MCF 10A (cell line): Measurements from ENCODE around the gene PPP1R1C. TPM values are rescaled to one million over a fixed set of nuclear protein-coding genes. Genes with fewer than 3 reads are reported as not detected.

Experiments
- BruUV-seq: library from RNA; stranded (reverse); fragments of 400-500 nt; replicated peaks from 2 replicates; lab custom pipeline; 2021; lab: Mats Ljungman, UMichigan
- CTCF ChIA-PET: fragments of 300-600 bp; sonication (Branson Sonifier 250); formaldehyde crosslinking; extraction: SDS; loops from one replicate; lab custom pipeline; 2021; ENCODE audit warnings: antibody characterized with exemption, inconsistent platforms; lab: Yijun Ruan, JAX
- POLR2A ChIA-PET: fragments of 300-600, 350-650 bp; sonication (Branson Sonifier 250); formaldehyde crosslinking; extraction: SDS; loops from one replicate; lab custom pipeline; 2020; ENCODE audit warnings: antibody characterized with exemption, inconsistent platforms; lab: Yijun Ruan, JAX
- DNase-seq: peaks from one replicate; pipeline ENCODE4 v3.0.0-alpha.2; 2018; ENCODE audit not compliant: unreplicated experiment
- H3K27ac Mint-ChIP-seq: one replicate; pipeline ENCODE4 v1.8.0; 2022; ENCODE audit warnings: mild to moderate bottlenecking, low read depth, mixed read lengths; ENCODE audit not compliant: unreplicated experiment
- H3K27me3 Mint-ChIP-seq: one replicate; pipeline ENCODE4 v1.8.0; 2022; ENCODE audit warnings: mixed read lengths; ENCODE audit not compliant: insufficient read depth, unreplicated experiment
- H3K36me3 Mint-ChIP-seq: one replicate; pipeline ENCODE4 v1.8.0; 2022; ENCODE audit warnings: mild to moderate bottlenecking, moderate library complexity, mixed read lengths; ENCODE audit not compliant: insufficient read depth, unreplicated experiment
- H3K4me1 Mint-ChIP-seq: one replicate; pipeline ENCODE4 v1.8.0; 2022; ENCODE audit warnings: mixed read lengths; ENCODE audit not compliant: insufficient read depth, unreplicated experiment
- H3K4me3 Mint-ChIP-seq: one replicate; pipeline ENCODE4 v1.8.0; 2022; ENCODE audit warnings: mild to moderate bottlenecking, moderate library complexity, mixed read lengths; ENCODE audit not compliant: unreplicated experiment
- H3K9me3 Mint-ChIP-seq: one replicate; pipeline ENCODE4 v1.8.0; 2022; ENCODE audit warnings: mixed read lengths; ENCODE audit not compliant: unreplicated experiment
- intact Hi-C: fragments of 100-400 bp; cut with micrococcal nuclease; formaldehyde crosslinking; loops from 2 replicates; pipeline ENCODE4 v1.14.1; 2022
- total RNA-seq: library from RNA; stranded (reverse); gene quantifications from 2 replicates; pipeline ENCODE4 v1.2.3, GENCODE V29; 2022
- TF ChIP-seq, protein P1 (sequence below): fragments of 200-600 bp; IDR thresholded peaks from one replicate; pipeline ENCODE4 v1.8.0; 2022; ENCODE audit warnings: antibody characterized with exemption, mild to moderate bottlenecking; ENCODE audit not compliant: unreplicated experiment

The PPP1R1C gene
- total RNA-seq, 1 experiment from 2014 or later = not detected

DNA sequence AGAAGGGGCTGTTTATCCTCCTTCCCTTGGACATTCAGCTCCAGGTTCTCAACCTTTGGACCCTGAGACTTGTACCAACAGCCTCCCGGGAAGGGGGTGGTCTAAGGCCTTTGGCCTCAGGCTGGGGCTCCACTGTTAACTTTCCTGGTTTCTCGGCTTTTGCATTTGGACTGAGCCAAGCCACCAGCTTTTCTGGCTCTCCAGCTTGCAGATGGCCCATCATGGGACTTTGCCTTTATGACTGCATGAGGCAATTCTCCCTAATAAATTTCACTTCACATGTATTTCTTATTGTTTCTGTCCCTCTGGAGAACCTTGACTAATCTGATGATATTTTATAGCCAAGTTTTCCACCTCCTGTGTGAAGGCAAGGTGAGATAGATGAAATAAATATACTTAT, 180.8 kb downstream of the PPP1R1C start:
- Mint-ChIP-seq H3K9me3 (no peaks in the 10 kb centered on the region), H3K27ac (no peak overlapping the region), H3K36me3 (no peaks in the 10 kb centered on the region), H3K4me1 (peaks cover 6% of the 10 kb centered on the region), H3K4me3 (no peak overlapping the region), H3K27me3 (no peaks in the 10 kb centered on the region)
- DNase-seq = no peak
- intact Hi-C loops = no loop called here
- POLR2A ChIA-PET = no interaction called here
- CTCF ChIA-PET = interaction anchor here (0.8 to 1.1 kb wide), 3 partner anchors 19 to 485 kb away, joined by 3 read pairs; no protein-coding TSS in a partner anchor
- TF ChIP-seq, protein P1, sequence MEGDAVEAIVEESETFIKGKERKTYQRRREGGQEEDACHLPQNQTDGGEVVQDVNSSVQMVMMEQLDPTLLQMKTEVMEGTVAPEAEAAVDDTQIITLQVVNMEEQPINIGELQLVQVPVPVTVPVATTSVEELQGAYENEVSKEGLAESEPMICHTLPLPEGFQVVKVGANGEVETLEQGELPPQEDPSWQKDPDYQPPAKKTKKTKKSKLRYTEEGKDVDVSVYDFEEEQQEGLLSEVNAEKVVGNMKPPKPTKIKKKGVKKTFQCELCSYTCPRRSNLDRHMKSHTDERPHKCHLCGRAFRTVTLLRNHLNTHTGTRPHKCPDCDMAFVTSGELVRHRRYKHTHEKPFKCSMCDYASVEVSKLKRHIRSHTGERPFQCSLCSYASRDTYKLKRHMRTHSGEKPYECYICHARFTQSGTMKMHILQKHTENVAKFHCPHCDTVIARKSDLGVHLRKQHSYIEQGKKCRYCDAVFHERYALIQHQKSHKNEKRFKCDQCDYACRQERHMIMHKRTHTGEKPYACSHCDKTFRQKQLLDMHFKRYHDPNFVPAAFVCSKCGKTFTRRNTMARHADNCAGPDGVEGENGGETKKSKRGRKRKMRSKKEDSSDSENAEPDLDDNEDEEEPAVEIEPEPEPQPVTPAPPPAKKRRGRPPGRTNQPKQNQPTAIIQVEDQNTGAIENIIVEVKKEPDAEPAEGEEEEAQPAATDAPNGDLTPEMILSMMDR = no peak
- no TSS peak for BruUV-seq

DNA sequence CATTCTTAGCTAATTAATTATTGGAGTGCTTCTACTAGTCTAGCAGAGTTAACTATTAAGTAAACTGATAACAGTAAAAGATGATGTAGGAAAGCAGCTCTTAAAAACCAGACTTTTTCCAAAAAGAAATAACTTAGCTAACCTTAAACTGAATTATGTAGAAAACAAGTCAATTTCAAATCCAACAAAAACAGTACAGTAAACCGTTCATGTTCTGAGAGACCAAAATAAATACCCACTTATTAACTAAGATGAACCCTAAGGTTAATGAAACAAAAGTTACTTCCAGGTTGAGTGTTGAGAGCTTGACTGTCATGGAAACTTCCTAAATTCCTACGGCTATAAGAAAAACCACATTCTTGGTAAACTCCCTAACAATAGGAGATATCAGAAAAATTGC, 181.2 kb downstream of the PPP1R1C start:
- no TSS peak for BruUV-seq
- CTCF ChIA-PET = interaction anchor here (0.8 to 1.1 kb wide), 3 partner anchors 19 to 485 kb away, joined by 3 read pairs; no protein-coding TSS in a partner anchor
- H3K9me3 Mint-ChIP-seq = no peaks in the 10 kb centered on the region
- DNase-seq = no peak
- POLR2A ChIA-PET = no interaction called here
- H3K27me3 Mint-ChIP-seq = no peaks in the 10 kb centered on the region
- TF ChIP-seq, protein P1 = no peak
- H3K36me3 Mint-ChIP-seq = no peaks in the 10 kb centered on the region
- no peak overlapping the region for H3K27ac Mint-ChIP-seq
- intact Hi-C loops = no loop called here
- H3K4me3 Mint-ChIP-seq = no peak overlapping the region
- H3K4me1 Mint-ChIP-seq = peaks cover 6% of the 10 kb centered on the region

Other genes with a start within 250 kb of the PPP1R1C start
- 108 and 114 TPM in 2 replicates for gene ITPRID2, start 94.1 kb upstream of the PPP1R1C start, total RNA-seq